ENCODE data around the gene ADGRV1. TPM values are rescaled to one million over a fixed set of nuclear protein-coding genes. Genes with fewer than 3 reads are reported as not detected.
A peak's percentile ranks its signal among the peaks of the same experiment; 100 is the strongest.

ADGRV1 gene
- total RNA-seq: 2.2 TPM
- 5.1 TPM for polyA plus RNA-seq
- long read RNA-seq, donor 1: 0 reads
- long read RNA-seq, donor 2: 0 reads
- long read RNA-seq, donor 3: 0 reads
- long read RNA-seq, donor 4: 0 reads
- long read RNA-seq, donor 5, partial matches to known transcripts: 0 of 1 reads
- long read RNA-seq, donor 5, other reads (novel, unspliced or antisense): 0 of 1 reads
- long read RNA-seq, donor 6: 0 reads
- long read RNA-seq, donor 7: 0 reads
- long read RNA-seq, donor 8: 0 reads
- long read RNA-seq, donor 9, partial matches to known transcripts: 0 of 9 reads
- long read RNA-seq, donor 9, other reads (novel, unspliced or antisense): 9 of 9 reads
- long read RNA-seq, donor 10: 0 reads

- DNase-seq (ENCODE audit: low read depth in 6 of 9, low spot score in 9 of 9): peak in 2 of 9 donors; percentile 5 to 8
Measured at GRCh38 chr5:90558344-90559192, at the start of gene ADGRV1. Gene ADGRV1 (plus strand): TSS chr5:90558797. CDS start chr5:90558896, 99 bp downstream.

GRCh38 chr5:90510438-90510837 is 48.2 kb upstream of the ADGRV1 start:
- Histone ChIP-seq H3K9me3 (ENCODE audit: control insufficient read depth in 2 of 2, insufficient read depth in 1 of 2, low read length in 1 of 2) (no peaks in the 10 kb centered on the region), H3K27ac (ENCODE audit: low read depth in 1 of 2, low read length in 1 of 2) (no peak overlapping the region), H3K4me1 (ENCODE audit: control insufficient read depth in 2 of 2, insufficient read depth in 2 of 2, low read length in 2 of 2) (no peaks in the 10 kb centered on the region), H3K27me3 (ENCODE audit: control insufficient read depth in 2 of 2, insufficient read depth in 1 of 2, low read length in 1 of 2) (no peaks in the 10 kb centered on the region), H3K36me3 (ENCODE audit: control insufficient read depth in 2 of 2, insufficient read depth in 2 of 2, low read length in 1 of 2) (peaks cover 0 to 3% of the 10 kb centered on the region in 2 donors), H3K4me3 (ENCODE audit: low read length in 2 of 2) (no peak overlapping the region)
- no peak for DNase-seq (ENCODE audit: low read depth in 6 of 9, low spot score in 9 of 9)
- 95% methylated on average over 1 of the region's 1 CpG for WGBS

More at GRCh38 chr5:90558344-90559192, at the start of gene ADGRV1:
- peak within 1 kb of the TSS in 1 of 2 donors; percentile 31 for H3K27ac ChIP-seq (ENCODE audit: low read depth in 1 of 2, low read length in 1 of 2)
- H3K27me3 ChIP-seq (ENCODE audit: control insufficient read depth in 2 of 2, insufficient read depth in 1 of 2, low read length in 1 of 2): peaks cover 18 to 59% of the 10 kb centered on the region in 2 donors
- no peaks in the 10 kb centered on the region for H3K36me3 ChIP-seq (ENCODE audit: control insufficient read depth in 2 of 2, insufficient read depth in 2 of 2, low read length in 1 of 2)
- 1% methylated on average over 60 of the region's 60 CpGs for WGBS
- H3K9me3 ChIP-seq (ENCODE audit: control insufficient read depth in 2 of 2, insufficient read depth in 1 of 2, low read length in 1 of 2): peaks cover 0 to 2% of the 10 kb centered on the region in 2 donors
- H3K4me3 ChIP-seq (ENCODE audit: low read length in 2 of 2): peak within 1 kb of the TSS in 1 of 2 donors; percentile 34
- H3K4me1 ChIP-seq (ENCODE audit: control insufficient read depth in 2 of 2, insufficient read depth in 2 of 2, low read length in 2 of 2): no peaks in the 10 kb centered on the region

GRCh38 chr5:90514520-90514919 is 44.1 kb upstream of the ADGRV1 start:
- no peak for DNase-seq (ENCODE audit: low read depth in 6 of 9, low spot score in 9 of 9)
- Histone ChIP-seq H3K36me3 (ENCODE audit: control insufficient read depth in 2 of 2, insufficient read depth in 2 of 2, low read length in 1 of 2) (peaks cover 3 to 10% of the 10 kb centered on the region in 2 donors), H3K27me3 (ENCODE audit: control insufficient read depth in 2 of 2, insufficient read depth in 1 of 2, low read length in 1 of 2) (no peaks in the 10 kb centered on the region), H3K4me1 (ENCODE audit: control insufficient read depth in 2 of 2, insufficient read depth in 2 of 2, low read length in 2 of 2) (no peaks in the 10 kb centered on the region), H3K27ac (ENCODE audit: low read depth in 1 of 2, low read length in 1 of 2) (no peak overlapping the region), H3K4me3 (ENCODE audit: low read length in 2 of 2) (no peak overlapping the region), H3K9me3 (ENCODE audit: control insufficient read depth in 2 of 2, insufficient read depth in 1 of 2, low read length in 1 of 2) (no peaks in the 10 kb centered on the region)
- 81% methylated on average over 3 of the region's 3 CpGs for WGBS

- Histone ChIP-seq H3K27me3 (ENCODE audit: control insufficient read depth in 2 of 2, insufficient read depth in 1 of 2, low read length in 1 of 2) (no peaks in the 10 kb centered on the region), H3K27ac (ENCODE audit: low read depth in 1 of 2, low read length in 1 of 2) (no peak overlapping the region), H3K9me3 (ENCODE audit: control insufficient read depth in 2 of 2, insufficient read depth in 1 of 2, low read length in 1 of 2) (no peaks in the 10 kb centered on the region), H3K4me3 (ENCODE audit: low read length in 2 of 2) (no peak overlapping the region), H3K36me3 (ENCODE audit: control insufficient read depth in 2 of 2, insufficient read depth in 2 of 2, low read length in 1 of 2) (peaks cover 8 to 24% of the 10 kb centered on the region in 2 donors), H3K4me1 (ENCODE audit: control insufficient read depth in 2 of 2, insufficient read depth in 2 of 2, low read length in 2 of 2) (no peaks in the 10 kb centered on the region)
- no peak for DNase-seq (ENCODE audit: low read depth in 6 of 9, low spot score in 9 of 9)
Measured at GRCh38 chr5:90518661-90519060, 39.9 kb upstream of the ADGRV1 start.

- Histone ChIP-seq H3K9me3 (ENCODE audit: control insufficient read depth in 2 of 2, insufficient read depth in 1 of 2, low read length in 1 of 2) (no peaks in the 10 kb centered on the region), H3K4me3 (ENCODE audit: low read length in 2 of 2) (no peak overlapping the region), H3K4me1 (ENCODE audit: control insufficient read depth in 2 of 2, insufficient read depth in 2 of 2, low read length in 2 of 2) (no peaks in the 10 kb centered on the region), H3K36me3 (ENCODE audit: control insufficient read depth in 2 of 2, insufficient read depth in 2 of 2, low read length in 1 of 2) (peaks cover 8 to 28% of the 10 kb centered on the region in 2 donors), H3K27me3 (ENCODE audit: control insufficient read depth in 2 of 2, insufficient read depth in 1 of 2, low read length in 1 of 2) (no peaks in the 10 kb centered on the region), H3K27ac (ENCODE audit: low read depth in 1 of 2, low read length in 1 of 2) (no peak overlapping the region)
- WGBS: 99% methylated on average over 7 of the region's 7 CpGs
- DNase-seq (ENCODE audit: low read depth in 6 of 9, low spot score in 9 of 9): no peak
Measured at GRCh38 chr5:90519081-90519480, 39.5 kb upstream of the ADGRV1 start.

- DNase-seq (ENCODE audit: low read depth in 6 of 9, low spot score in 9 of 9): peak in 8 of 9 donors; percentile 13 to 68 (median 35)
- 12% methylated on average over 18 of the region's 18 CpGs for WGBS
- peak overlapping the region; percentile 77 to 81 for H3K4me3 ChIP-seq (ENCODE audit: low read length in 2 of 2)
Measured at GRCh38 chr5:90528601-90529193, 29.9 kb upstream of the ADGRV1 start.

GRCh38 chr5:90529194-90529938 is 29.2 kb upstream of the ADGRV1 start, which contains the start of gene LYSMD3:
Gene LYSMD3 (minus strand): TSS chr5:90529584. CDS start chr5:90525289, 4,295 bp downstream.
- peak; percentile 78 to 97 (median 94) for DNase-seq (ENCODE audit: low read depth in 6 of 9, low spot score in 9 of 9)
- WGBS: under 1% methylated on average over 64 of the region's 64 CpGs
- Histone ChIP-seq H3K27ac (ENCODE audit: low read depth in 1 of 2, low read length in 1 of 2) (peak within 1 kb of the TSS; percentile 94 to 96), H3K4me1 (ENCODE audit: control insufficient read depth in 2 of 2, insufficient read depth in 2 of 2, low read length in 2 of 2) (peaks cover 6 to 8% of the 10 kb centered on the region in 2 donors), H3K4me3 (ENCODE audit: low read length in 2 of 2) (peak within 1 kb of the TSS; percentile 77 to 81), H3K9me3 (ENCODE audit: control insufficient read depth in 2 of 2, insufficient read depth in 1 of 2, low read length in 1 of 2) (no peaks in the 10 kb centered on the region), H3K27me3 (ENCODE audit: control insufficient read depth in 2 of 2, insufficient read depth in 1 of 2, low read length in 1 of 2) (peaks cover 0 to 3% of the 10 kb centered on the region in 2 donors), H3K36me3 (ENCODE audit: control insufficient read depth in 2 of 2, insufficient read depth in 2 of 2, low read length in 1 of 2) (peaks cover 4 to 5% of the 10 kb centered on the region in 2 donors)

More at GRCh38 chr5:90528601-90529193, 29.9 kb upstream of the ADGRV1 start:
- Histone ChIP-seq H3K9me3 (ENCODE audit: control insufficient read depth in 2 of 2, insufficient read depth in 1 of 2, low read length in 1 of 2) (no peaks in the 10 kb centered on the region), H3K36me3 (ENCODE audit: control insufficient read depth in 2 of 2, insufficient read depth in 2 of 2, low read length in 1 of 2) (peaks cover 4 to 11% of the 10 kb centered on the region in 2 donors), H3K27me3 (ENCODE audit: control insufficient read depth in 2 of 2, insufficient read depth in 1 of 2, low read length in 1 of 2) (peaks cover 0 to under 1% of the 10 kb centered on the region in 2 donors), H3K4me1 (ENCODE audit: control insufficient read depth in 2 of 2, insufficient read depth in 2 of 2, low read length in 2 of 2) (peaks cover 6 to 8% of the 10 kb centered on the region in 2 donors), H3K27ac (ENCODE audit: low read depth in 1 of 2, low read length in 1 of 2) (peak overlapping the region; percentile 81 to 94)

- peak in 6 of 9 donors; percentile 64 to 90 (median 76) for DNase-seq (ENCODE audit: low read depth in 6 of 9, low spot score in 9 of 9)
- H3K27ac ChIP-seq (ENCODE audit: low read depth in 1 of 2, low read length in 1 of 2): peak overlapping the region; percentile 94 to 96
- 11% methylated on average over 13 of the region's 13 CpGs for WGBS
Measured at GRCh38 chr5:90529939-90530677, 28.5 kb upstream of the ADGRV1 start.

More at GRCh38 chr5:90529939-90530677, 28.5 kb upstream of the ADGRV1 start:
- H3K4me3 ChIP-seq (ENCODE audit: low read length in 2 of 2): peak overlapping the region; percentile 77 to 81
- peaks cover under 1 to 1% of the 10 kb centered on the region in 2 donors for H3K36me3 ChIP-seq (ENCODE audit: control insufficient read depth in 2 of 2, insufficient read depth in 2 of 2, low read length in 1 of 2)
- peaks cover 0 to 3% of the 10 kb centered on the region in 2 donors for H3K27me3 ChIP-seq (ENCODE audit: control insufficient read depth in 2 of 2, insufficient read depth in 1 of 2, low read length in 1 of 2)
- H3K9me3 ChIP-seq (ENCODE audit: control insufficient read depth in 2 of 2, insufficient read depth in 1 of 2, low read length in 1 of 2): no peaks in the 10 kb centered on the region
- H3K4me1 ChIP-seq (ENCODE audit: control insufficient read depth in 2 of 2, insufficient read depth in 2 of 2, low read length in 2 of 2): peaks cover 6 to 8% of the 10 kb centered on the region in 2 donors
